WI38 (cell line): ENCODE results near the gene PSMB9.

ENCODE experiments used
- H3K4me3 ChIP-seq: 2 replicates; pipeline ENCODE4 v1.5.1; 2011; ENCODE audit warnings: low read depth, mild to moderate bottlenecking, control low read depth, low read length
- CTCF ChIP-seq: IDR thresholded peaks from 2 replicates; pipeline ENCODE4 v1.5.1; 2012; ENCODE audit warnings: low read depth, mild to moderate bottlenecking, control low read depth, low read length

PSMB9 gene

GRCh38 chr6:32839356-32839755 is 14.6 kb upstream of the PSMB9 start:
- TF ChIP-seq CTCF: no peak
- H3K4me3 ChIP-seq: no peak overlapping the region

- TF ChIP-seq CTCF: no peak
- H3K4me3 ChIP-seq: no peak overlapping the region
Measured at GRCh38 chr6:32840604-32841246, 13.3 kb upstream of the PSMB9 start.

- no peak overlapping the region for H3K4me3 ChIP-seq
- TF ChIP-seq CTCF: no peak
Measured at GRCh38 chr6:32842021-32842650, 11.9 kb upstream of the PSMB9 start.

- TF ChIP-seq CTCF: no peak
- no peak overlapping the region for H3K4me3 ChIP-seq
Measured at GRCh38 chr6:32842690-32843089, 11.3 kb upstream of the PSMB9 start.

GRCh38 chr6:32843331-32843978 is 10.5 kb upstream of the PSMB9 start:
- TF ChIP-seq CTCF: no peak
- H3K4me3 ChIP-seq: peak overlapping the region; percentile 92

- no peak for TF ChIP-seq CTCF
- peak within 1 kb of the TSS; percentile 92 for H3K4me3 ChIP-seq
Measured at GRCh38 chr6:32843979-32844838, 9.8 kb upstream of the PSMB9 start, which contains the start of gene PSMB8. Gene PSMB8, minus strand, starts transcription at chr6:32844047. Its CDS starts 51 bp downstream, at chr6:32843996.
